ENCODE measurements around the gene HAAO. TPM values are rescaled to one million over a fixed set of nuclear protein-coding genes. Genes with fewer than 3 reads are reported as not detected.

HAAO gene
- total RNA-seq, 2 donors from 2014 or later = 1.4 to 2.6 TPM

- Histone ChIP-seq H3K9me3 (no peaks in the 10 kb centered on the region), H3K27ac (no peak overlapping the region), H3K4me1 (no peaks in the 10 kb centered on the region), H3K27me3 (no peaks in the 10 kb centered on the region), H3K36me3 (no peaks in the 10 kb centered on the region), H3K4me3 (no peak overlapping the region)
- no peak for DNase-seq (ENCODE audit: low spot score)
- TF ChIP-seq CTCF (IDR thresholded peaks at IDR 0.05) = no peak
Measured at GRCh38 chr2:42768706-42769256, 23.6 kb downstream of the HAAO start.

- no peaks in the 10 kb centered on the region for H3K27me3 ChIP-seq
- H3K27ac ChIP-seq = no peak overlapping the region
- TF ChIP-seq CTCF (IDR thresholded peaks at IDR 0.05) = no peak
- no peak overlapping the region for H3K4me3 ChIP-seq
- no peaks in the 10 kb centered on the region for H3K4me1 ChIP-seq
- H3K9me3 ChIP-seq = no peaks in the 10 kb centered on the region
- no peaks in the 10 kb centered on the region for H3K36me3 ChIP-seq
- no peak for DNase-seq (ENCODE audit: low spot score)
Measured at GRCh38 chr2:42767899-42768705, 24.3 kb downstream of the HAAO start.

- Histone ChIP-seq H3K27me3 (no peaks in the 10 kb centered on the region), H3K4me3 (no peak overlapping the region), H3K27ac (no peak overlapping the region), H3K36me3 (no peaks in the 10 kb centered on the region), H3K9me3 (no peaks in the 10 kb centered on the region), H3K4me1 (no peaks in the 10 kb centered on the region)
- no peak for DNase-seq (ENCODE audit: low spot score)
- no peak for TF ChIP-seq CTCF (IDR thresholded peaks at IDR 0.05)
Measured at GRCh38 chr2:42767080-42767898, 25.1 kb downstream of the HAAO start.

- no peak for TF ChIP-seq CTCF (IDR thresholded peaks at IDR 0.05)
Measured at GRCh38 chr2:42765686-42766085, 26.7 kb downstream of the HAAO start.

GRCh38 chr2:42764901-42765300, 27.5 kb downstream of the HAAO start:
- Histone ChIP-seq H3K36me3 (no peaks in the 10 kb centered on the region), H3K27me3 (no peaks in the 10 kb centered on the region), H3K9me3 (no peaks in the 10 kb centered on the region), H3K27ac (no peak overlapping the region), H3K4me3 (no peak overlapping the region), H3K4me1 (no peaks in the 10 kb centered on the region)
- no peak for TF ChIP-seq CTCF (IDR thresholded peaks at IDR 0.05)
- no peak for DNase-seq (ENCODE audit: low spot score)

More at GRCh38 chr2:42765686-42766085, 26.7 kb downstream of the HAAO start:
- Histone ChIP-seq H3K27me3 (no peaks in the 10 kb centered on the region), H3K27ac (no peak overlapping the region), H3K36me3 (no peaks in the 10 kb centered on the region), H3K4me3 (no peak overlapping the region), H3K9me3 (no peaks in the 10 kb centered on the region), H3K4me1 (no peaks in the 10 kb centered on the region)
- no peak for DNase-seq (ENCODE audit: low spot score)

Data from right atrium auricular region (tissue), 2 donors.